ENCODE results near the gene KRT77.

GRCh38 chr12:52657250-52657902 lies 45.9 kb downstream of the KRT77 start:
- TF ChIP-seq EZH2 (IDR thresholded peaks at IDR 0.05; ENCODE audit: low read depth, unreplicated experiment) (no peak), CTCF (conservative IDR thresholded peaks at IDR 0.05; ENCODE audit: low read depth in 2 of 2) (no peak), POLR2AphosphoS5 (IDR thresholded peaks at IDR 0.05; ENCODE audit: low read depth) (no peak), EZH2phosphoT487 (IDR thresholded peaks at IDR 0.05; ENCODE audit: unreplicated experiment) (no peak), NANOG (IDR thresholded peaks at IDR 0.05; ENCODE audit: borderline replicate concordance) (no peak), JUNB (IDR thresholded peaks at IDR 0.05; ENCODE audit: unreplicated experiment) (no peak), STAT1 (IDR thresholded peaks at IDR 0.05; ENCODE audit: unreplicated experiment) (no peak), CREB1 (CRISPR knock-in tag; IDR thresholded peaks at IDR 0.05; ENCODE audit: low read depth) (no peak)
- TF ChIP-seq, protein P1, sequence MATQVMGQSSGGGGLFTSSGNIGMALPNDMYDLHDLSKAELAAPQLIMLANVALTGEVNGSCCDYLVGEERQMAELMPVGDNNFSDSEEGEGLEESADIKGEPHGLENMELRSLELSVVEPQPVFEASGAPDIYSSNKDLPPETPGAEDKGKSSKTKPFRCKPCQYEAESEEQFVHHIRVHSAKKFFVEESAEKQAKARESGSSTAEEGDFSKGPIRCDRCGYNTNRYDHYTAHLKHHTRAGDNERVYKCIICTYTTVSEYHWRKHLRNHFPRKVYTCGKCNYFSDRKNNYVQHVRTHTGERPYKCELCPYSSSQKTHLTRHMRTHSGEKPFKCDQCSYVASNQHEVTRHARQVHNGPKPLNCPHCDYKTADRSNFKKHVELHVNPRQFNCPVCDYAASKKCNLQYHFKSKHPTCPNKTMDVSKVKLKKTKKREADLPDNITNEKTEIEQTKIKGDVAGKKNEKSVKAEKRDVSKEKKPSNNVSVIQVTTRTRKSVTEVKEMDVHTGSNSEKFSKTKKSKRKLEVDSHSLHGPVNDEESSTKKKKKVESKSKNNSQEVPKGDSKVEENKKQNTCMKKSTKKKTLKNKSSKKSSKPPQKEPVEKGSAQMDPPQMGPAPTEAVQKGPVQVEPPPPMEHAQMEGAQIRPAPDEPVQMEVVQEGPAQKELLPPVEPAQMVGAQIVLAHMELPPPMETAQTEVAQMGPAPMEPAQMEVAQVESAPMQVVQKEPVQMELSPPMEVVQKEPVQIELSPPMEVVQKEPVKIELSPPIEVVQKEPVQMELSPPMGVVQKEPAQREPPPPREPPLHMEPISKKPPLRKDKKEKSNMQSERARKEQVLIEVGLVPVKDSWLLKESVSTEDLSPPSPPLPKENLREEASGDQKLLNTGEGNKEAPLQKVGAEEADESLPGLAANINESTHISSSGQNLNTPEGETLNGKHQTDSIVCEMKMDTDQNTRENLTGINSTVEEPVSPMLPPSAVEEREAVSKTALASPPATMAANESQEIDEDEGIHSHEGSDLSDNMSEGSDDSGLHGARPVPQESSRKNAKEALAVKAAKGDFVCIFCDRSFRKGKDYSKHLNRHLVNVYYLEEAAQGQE (IDR thresholded peaks at IDR 0.05; ENCODE audit: unreplicated experiment), result no peak

All from GM23338 (cell line).